ENCODE results near the gene RBMS3.

The RBMS3 gene

GRCh38 chr3:29557825-29558224 lies 277.0 kb downstream of the RBMS3 start:
- Mint-ChIP-seq H3K27me3 (peaks cover 2% of the 10 kb centered on the region), H3K27ac (no peak overlapping the region), H3K36me3 (no peaks in the 10 kb centered on the region), H3K4me3 (no peak overlapping the region), H3K4me1 (ENCODE audit: low read depth) (peaks cover 6% of the 10 kb centered on the region), H3K9me3 (ENCODE audit: low read depth) (no peaks in the 10 kb centered on the region)

- no peaks in the 10 kb centered on the region for H3K4me1 Mint-ChIP-seq (ENCODE audit: low read depth)
- H3K4me3 Mint-ChIP-seq, result no peak overlapping the region
- H3K27me3 Mint-ChIP-seq, result peaks cover 2% of the 10 kb centered on the region
- H3K9me3 Mint-ChIP-seq (ENCODE audit: low read depth), result no peaks in the 10 kb centered on the region
- no peak overlapping the region for H3K27ac Mint-ChIP-seq
- no peaks in the 10 kb centered on the region for H3K36me3 Mint-ChIP-seq
These were observed 279.0 kb downstream of the RBMS3 start for GRCh38 chr3:29559741-29560465.

- Mint-ChIP-seq H3K4me3 (no peak overlapping the region), H3K9me3 (ENCODE audit: low read depth) (no peaks in the 10 kb centered on the region), H3K27me3 (peaks cover 2% of the 10 kb centered on the region), H3K27ac (no peak overlapping the region), H3K4me1 (ENCODE audit: low read depth) (no peaks in the 10 kb centered on the region), H3K36me3 (no peaks in the 10 kb centered on the region)
These were observed 280.8 kb downstream of the RBMS3 start for GRCh38 chr3:29561651-29562149.

- H3K4me3 Mint-ChIP-seq, result no peak overlapping the region
- H3K27ac Mint-ChIP-seq, result no peak overlapping the region
- no peaks in the 10 kb centered on the region for H3K36me3 Mint-ChIP-seq
- no peaks in the 10 kb centered on the region for H3K9me3 Mint-ChIP-seq (ENCODE audit: low read depth)
- no peaks in the 10 kb centered on the region for H3K4me1 Mint-ChIP-seq (ENCODE audit: low read depth)
- no peaks in the 10 kb centered on the region for H3K27me3 Mint-ChIP-seq
These were observed 284.4 kb downstream of the RBMS3 start for GRCh38 chr3:29565236-29565635.

GRCh38 chr3:29567501-29567900 lies 286.6 kb downstream of the RBMS3 start:
- Mint-ChIP-seq H3K4me1 (ENCODE audit: low read depth) (no peaks in the 10 kb centered on the region), H3K27me3 (no peaks in the 10 kb centered on the region), H3K27ac (no peak overlapping the region), H3K9me3 (ENCODE audit: low read depth) (no peaks in the 10 kb centered on the region), H3K36me3 (no peaks in the 10 kb centered on the region), H3K4me3 (no peak overlapping the region)

- Mint-ChIP-seq H3K27me3 (no peaks in the 10 kb centered on the region), H3K36me3 (no peaks in the 10 kb centered on the region)
These were observed 287.5 kb downstream of the RBMS3 start for GRCh38 chr3:29568355-29568754.

GRCh38 chr3:29576181-29576580 lies 295.3 kb downstream of the RBMS3 start:
- no peaks in the 10 kb centered on the region for H3K9me3 Mint-ChIP-seq (ENCODE audit: low read depth)
- no peaks in the 10 kb centered on the region for H3K27me3 Mint-ChIP-seq
- no peak overlapping the region for H3K27ac Mint-ChIP-seq
- H3K36me3 Mint-ChIP-seq, result no peaks in the 10 kb centered on the region
- no peak overlapping the region for H3K4me3 Mint-ChIP-seq
- H3K4me1 Mint-ChIP-seq (ENCODE audit: low read depth), result no peaks in the 10 kb centered on the region

More at GRCh38 chr3:29568355-29568754, 287.5 kb downstream of the RBMS3 start:
- Mint-ChIP-seq H3K4me3 (no peak overlapping the region), H3K9me3 (ENCODE audit: low read depth) (no peaks in the 10 kb centered on the region), H3K27ac (no peak overlapping the region), H3K4me1 (ENCODE audit: low read depth) (no peaks in the 10 kb centered on the region)

GRCh38 chr3:29576675-29577074 lies 295.8 kb downstream of the RBMS3 start:
- Mint-ChIP-seq H3K27ac (no peak overlapping the region), H3K4me1 (ENCODE audit: low read depth) (no peaks in the 10 kb centered on the region), H3K4me3 (no peak overlapping the region), H3K9me3 (ENCODE audit: low read depth) (no peaks in the 10 kb centered on the region), H3K27me3 (no peaks in the 10 kb centered on the region), H3K36me3 (no peaks in the 10 kb centered on the region)

GRCh38 chr3:29577250-29577649 lies 296.4 kb downstream of the RBMS3 start:
- no peaks in the 10 kb centered on the region for H3K27me3 Mint-ChIP-seq
- H3K4me3 Mint-ChIP-seq, result no peak overlapping the region
- H3K9me3 Mint-ChIP-seq (ENCODE audit: low read depth), result no peaks in the 10 kb centered on the region
- no peaks in the 10 kb centered on the region for H3K36me3 Mint-ChIP-seq
- no peaks in the 10 kb centered on the region for H3K4me1 Mint-ChIP-seq (ENCODE audit: low read depth)
- no peak overlapping the region for H3K27ac Mint-ChIP-seq

- Mint-ChIP-seq H3K27me3 (no peaks in the 10 kb centered on the region), H3K36me3 (no peaks in the 10 kb centered on the region), H3K4me3 (no peak overlapping the region), H3K4me1 (ENCODE audit: low read depth) (no peaks in the 10 kb centered on the region), H3K9me3 (ENCODE audit: low read depth) (no peaks in the 10 kb centered on the region), H3K27ac (no peak overlapping the region)
These were observed 300.4 kb downstream of the RBMS3 start for GRCh38 chr3:29581311-29581710.

- Mint-ChIP-seq H3K9me3 (ENCODE audit: low read depth) (no peaks in the 10 kb centered on the region), H3K4me1 (ENCODE audit: low read depth) (no peaks in the 10 kb centered on the region), H3K36me3 (no peaks in the 10 kb centered on the region), H3K4me3 (no peak overlapping the region), H3K27me3 (no peaks in the 10 kb centered on the region), H3K27ac (no peak overlapping the region)
These were observed 301.4 kb downstream of the RBMS3 start for GRCh38 chr3:29582273-29582672.

GRCh38 chr3:29583861-29584260 lies 303.0 kb downstream of the RBMS3 start:
- Mint-ChIP-seq H3K36me3 (no peaks in the 10 kb centered on the region), H3K4me1 (ENCODE audit: low read depth) (no peaks in the 10 kb centered on the region), H3K27me3 (no peaks in the 10 kb centered on the region), H3K27ac (no peak overlapping the region), H3K9me3 (ENCODE audit: low read depth) (no peaks in the 10 kb centered on the region), H3K4me3 (no peak overlapping the region)

- H3K9me3 Mint-ChIP-seq (ENCODE audit: low read depth), result no peaks in the 10 kb centered on the region
- H3K4me1 Mint-ChIP-seq (ENCODE audit: low read depth), result no peaks in the 10 kb centered on the region
- H3K4me3 Mint-ChIP-seq, result no peak overlapping the region
- no peak overlapping the region for H3K27ac Mint-ChIP-seq
- H3K36me3 Mint-ChIP-seq, result no peaks in the 10 kb centered on the region
- H3K27me3 Mint-ChIP-seq, result no peaks in the 10 kb centered on the region
These were observed 304.5 kb downstream of the RBMS3 start for GRCh38 chr3:29585368-29585767.

GRCh38 chr3:29587340-29587739 lies 306.5 kb downstream of the RBMS3 start:
- H3K27me3 Mint-ChIP-seq, result no peaks in the 10 kb centered on the region
- no peaks in the 10 kb centered on the region for H3K9me3 Mint-ChIP-seq (ENCODE audit: low read depth)
- H3K4me1 Mint-ChIP-seq (ENCODE audit: low read depth), result no peaks in the 10 kb centered on the region
- H3K36me3 Mint-ChIP-seq, result no peaks in the 10 kb centered on the region
- no peak overlapping the region for H3K27ac Mint-ChIP-seq
- H3K4me3 Mint-ChIP-seq, result no peak overlapping the region

- Mint-ChIP-seq H3K9me3 (ENCODE audit: low read depth) (no peaks in the 10 kb centered on the region), H3K27me3 (no peaks in the 10 kb centered on the region), H3K4me1 (ENCODE audit: low read depth) (no peaks in the 10 kb centered on the region), H3K36me3 (no peaks in the 10 kb centered on the region), H3K27ac (no peak overlapping the region), H3K4me3 (no peak overlapping the region)
These were observed 309.1 kb downstream of the RBMS3 start for GRCh38 chr3:29590012-29590411.

- H3K4me3 Mint-ChIP-seq, result no peak overlapping the region
- no peaks in the 10 kb centered on the region for H3K36me3 Mint-ChIP-seq
- H3K27me3 Mint-ChIP-seq, result no peaks in the 10 kb centered on the region
- H3K27ac Mint-ChIP-seq, result no peak overlapping the region
- H3K4me1 Mint-ChIP-seq (ENCODE audit: low read depth), result no peaks in the 10 kb centered on the region
- H3K9me3 Mint-ChIP-seq (ENCODE audit: low read depth), result no peaks in the 10 kb centered on the region
These were observed 309.6 kb downstream of the RBMS3 start for GRCh38 chr3:29590461-29590860.
